ENCODE results near the gene ELMO1.
A peak's percentile ranks its signal among the peaks of the same experiment; 100 is the strongest.

Gene ELMO1

GRCh38 chr7:37320140-37320847 is 128.4 kb downstream of the ELMO1 start:
- DNase-seq (ENCODE audit: low read depth in 1 of 2, low spot score in 1 of 2) = no peak

GRCh38 chr7:37318541-37318940 is 130.1 kb downstream of the ELMO1 start:
- no peak for DNase-seq (ENCODE audit: low read depth in 1 of 2, low spot score in 1 of 2)

DNA sequence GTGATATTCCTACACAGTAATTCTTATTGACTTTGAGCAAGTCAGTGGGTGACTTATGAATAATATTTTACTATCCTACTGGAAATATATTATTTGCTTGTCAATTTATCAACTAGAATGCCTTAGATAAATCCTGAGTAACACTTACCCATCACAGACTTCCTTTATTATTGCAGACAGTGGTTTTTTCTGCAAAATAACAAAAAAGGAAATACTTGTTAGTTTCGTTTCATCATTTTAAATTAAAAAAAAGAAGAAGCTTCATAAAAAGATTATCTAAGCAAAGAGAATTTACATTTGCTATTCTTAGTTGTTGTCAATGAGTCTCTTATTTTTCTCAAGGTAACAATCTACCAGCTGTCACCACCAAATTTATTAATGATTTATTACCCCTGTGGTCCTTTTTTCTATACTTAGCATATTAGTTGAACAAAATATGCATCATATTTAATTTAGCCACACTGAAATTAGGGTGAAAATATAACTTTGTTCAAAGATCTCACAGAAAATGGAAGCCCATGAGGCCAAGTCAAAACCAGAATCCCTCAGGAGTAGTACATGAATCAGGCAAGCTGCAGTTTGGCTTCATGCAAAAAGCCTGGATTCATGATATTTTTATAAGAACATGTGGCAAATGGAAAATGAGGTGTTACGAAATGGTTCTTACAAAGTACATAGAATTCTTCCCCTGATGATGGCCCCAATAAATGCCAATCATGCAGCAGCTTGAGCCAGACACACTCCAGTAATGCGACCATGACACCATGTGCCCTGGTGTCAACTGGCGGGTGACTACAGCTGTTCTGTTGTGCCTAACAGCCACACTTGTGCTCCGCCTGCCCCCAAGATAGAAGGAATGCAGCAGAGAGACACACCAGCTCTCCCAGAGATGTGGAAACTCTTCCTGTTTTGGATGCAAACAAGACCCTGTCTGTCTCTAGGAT is 132.6 kb downstream of the ELMO1 start:
- DNase-seq (ENCODE audit: low read depth in 1 of 2, low spot score in 1 of 2) = no peak

- no peak for DNase-seq (ENCODE audit: low read depth in 1 of 2, low spot score in 1 of 2)
Observed at GRCh38 chr7:37312608-37313007, 136.1 kb downstream of the ELMO1 start.

DNA sequence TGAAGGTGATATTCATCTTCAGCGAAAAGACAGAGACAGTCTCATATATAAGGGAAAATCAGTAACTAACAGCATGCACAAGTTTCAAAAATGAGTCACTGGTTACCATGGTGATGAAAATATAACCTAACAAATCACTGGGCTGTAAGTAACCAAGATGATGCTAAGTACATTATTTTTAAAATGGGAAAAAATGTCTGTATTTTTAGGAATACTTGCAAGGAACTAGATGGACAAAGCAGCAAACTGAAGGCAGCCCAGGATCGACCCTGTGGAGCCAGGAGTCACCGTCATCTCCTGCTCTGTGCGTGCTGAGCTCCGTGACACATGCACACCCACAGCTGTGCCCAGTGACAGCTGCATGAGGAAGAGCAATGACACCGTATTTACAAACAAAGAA is 137.3 kb downstream of the ELMO1 start:
- peak in 1 of 2 donors; percentile 6 for DNase-seq (ENCODE audit: low read depth in 1 of 2, low spot score in 1 of 2)

- no peak for DNase-seq (ENCODE audit: low read depth in 1 of 2, low spot score in 1 of 2)
Observed at GRCh38 chr7:37310327-37311080, 138.2 kb downstream of the ELMO1 start.

- DNase-seq (ENCODE audit: low read depth in 1 of 2, low spot score in 1 of 2) = no peak
Observed at GRCh38 chr7:37309493-37309892, 139.2 kb downstream of the ELMO1 start.

GRCh38 chr7:37304921-37305320 is 143.7 kb downstream of the ELMO1 start:
- no peak for DNase-seq (ENCODE audit: low read depth in 1 of 2, low spot score in 1 of 2)

GRCh38 chr7:37297546-37297945 is 151.1 kb downstream of the ELMO1 start:
- no peak for DNase-seq (ENCODE audit: low read depth in 1 of 2, low spot score in 1 of 2)

DNA sequence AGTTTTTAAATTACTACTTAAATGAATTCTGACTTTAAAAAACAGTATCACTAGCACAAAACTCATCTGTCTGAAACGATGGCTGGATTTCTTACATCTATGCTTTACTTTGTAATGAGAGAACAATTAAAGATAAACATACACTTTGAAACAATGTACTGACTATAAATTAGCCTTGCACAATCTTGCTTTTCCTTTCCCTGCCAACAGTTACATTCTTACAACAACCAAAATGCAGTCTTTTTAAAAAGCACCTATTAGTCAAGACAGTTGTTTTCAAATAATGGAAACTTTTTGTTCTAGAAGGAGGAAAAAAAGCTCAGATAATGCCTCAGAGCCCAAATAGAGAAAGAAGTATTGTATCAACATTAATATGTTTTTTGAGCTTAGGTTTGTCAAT is 153.3 kb downstream of the ELMO1 start:
- no peak for DNase-seq (ENCODE audit: low read depth in 1 of 2, low spot score in 1 of 2)

GRCh38 chr7:37290731-37291130 is 157.9 kb downstream of the ELMO1 start:
- DNase-seq (ENCODE audit: low read depth in 1 of 2, low spot score in 1 of 2) = no peak

- no peak for DNase-seq (ENCODE audit: low read depth in 1 of 2, low spot score in 1 of 2)
Observed at GRCh38 chr7:37289781-37290180, 158.9 kb downstream of the ELMO1 start.

- no peak for DNase-seq (ENCODE audit: low read depth in 1 of 2, low spot score in 1 of 2)
Observed at GRCh38 chr7:37289367-37289766, 159.3 kb downstream of the ELMO1 start.

DNA sequence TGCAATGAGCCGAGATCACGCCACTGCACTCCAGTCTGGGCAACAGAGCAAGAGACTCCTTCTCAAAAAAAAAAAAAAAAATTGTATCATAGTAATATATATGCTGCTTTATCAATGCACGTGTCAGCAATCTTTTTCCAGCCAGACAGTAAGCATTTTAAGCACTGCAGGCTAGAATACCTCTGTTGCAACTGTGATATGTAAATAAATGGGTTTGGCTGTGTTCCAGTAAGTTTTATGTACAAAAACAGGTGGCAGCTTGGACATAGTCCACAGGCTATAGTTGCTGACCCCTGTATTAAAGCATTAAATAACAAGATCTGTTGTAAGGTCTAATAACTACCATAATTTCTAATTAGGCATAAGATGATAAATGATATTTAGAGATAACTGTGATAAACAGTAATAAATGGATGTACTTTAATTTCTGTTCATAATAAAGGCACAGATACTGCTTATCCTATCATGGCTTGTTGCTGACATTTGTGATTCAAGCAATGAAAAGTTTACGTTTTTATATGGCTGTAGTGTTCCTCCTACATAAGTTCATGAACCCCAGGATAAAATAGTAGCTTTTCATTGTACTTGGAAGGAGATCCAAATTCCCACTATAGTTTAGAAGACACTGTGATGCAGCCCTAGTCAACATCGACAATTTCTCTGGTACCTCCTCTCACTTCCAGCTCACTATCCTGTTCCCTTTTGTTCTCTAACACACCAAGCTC is 161.4 kb downstream of the ELMO1 start:
- no peak for DNase-seq (ENCODE audit: low read depth in 1 of 2, low spot score in 1 of 2)

GRCh38 chr7:37286454-37286832 is 162.2 kb downstream of the ELMO1 start:
- DNase-seq (ENCODE audit: low read depth in 1 of 2, low spot score in 1 of 2) = no peak

DNA sequence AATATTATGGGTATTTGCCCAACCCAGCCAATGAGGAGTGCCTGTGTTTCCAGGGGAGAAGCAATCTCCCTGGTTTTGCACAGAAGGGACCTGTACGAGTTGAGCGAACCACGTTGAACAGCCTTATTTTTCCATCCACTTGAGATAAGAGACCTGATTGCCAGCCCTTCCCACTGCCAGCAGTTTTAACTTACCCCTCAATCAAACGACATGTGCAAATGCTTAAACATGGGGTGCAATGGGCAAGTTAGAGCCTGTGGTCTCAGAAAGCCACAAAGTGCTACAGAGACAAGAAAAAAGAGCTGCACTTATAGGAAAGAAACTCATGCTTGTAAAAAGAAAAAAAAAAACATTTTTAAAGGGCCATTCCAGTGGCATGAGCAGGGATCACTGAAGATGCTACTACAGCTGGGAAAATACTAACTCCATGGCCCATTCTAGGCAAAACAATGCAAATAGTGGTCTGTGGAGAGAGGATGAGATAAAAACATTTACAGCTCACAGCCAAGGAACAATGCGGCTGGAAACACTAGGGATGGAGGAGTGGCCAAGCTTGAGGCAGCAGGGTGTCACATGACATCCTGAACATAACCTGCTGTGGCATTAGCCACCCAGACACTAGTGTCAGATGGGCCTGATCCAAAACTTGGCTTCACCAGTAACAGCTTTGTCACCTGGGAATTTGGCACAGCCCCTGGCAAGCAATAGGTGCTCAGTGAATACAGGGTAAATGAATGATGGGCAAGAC is 162.8 kb downstream of the ELMO1 start:
- no peak for DNase-seq (ENCODE audit: low read depth in 1 of 2, low spot score in 1 of 2)

GRCh38 chr7:37284805-37285231 is 163.8 kb downstream of the ELMO1 start:
- peak in 1 of 2 donors; percentile 19 for DNase-seq (ENCODE audit: low read depth in 1 of 2, low spot score in 1 of 2)

DNA sequence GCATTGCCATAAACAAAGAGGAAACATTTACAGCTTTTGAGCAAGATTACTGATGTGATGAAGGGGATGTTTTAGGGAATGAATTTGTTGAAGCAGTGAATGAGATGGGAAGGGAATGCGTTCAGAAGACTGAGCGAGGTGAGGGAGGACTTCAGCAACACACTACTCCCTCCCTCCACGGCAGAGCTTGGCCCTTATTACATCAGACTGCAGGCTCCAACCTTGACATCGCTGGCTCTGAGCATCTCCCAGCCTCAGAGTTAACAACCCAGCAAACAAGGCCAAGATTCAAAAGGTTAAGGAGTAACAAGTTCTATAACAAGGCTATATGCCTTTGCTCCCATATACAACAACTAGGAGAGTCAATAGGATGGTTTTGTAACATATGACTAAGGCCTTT is 164.4 kb downstream of the ELMO1 start:
- DNase-seq (ENCODE audit: low read depth in 1 of 2, low spot score in 1 of 2) = no peak

- DNase-seq (ENCODE audit: low read depth in 1 of 2, low spot score in 1 of 2) = no peak
Observed at GRCh38 chr7:37283716-37284115, 164.9 kb downstream of the ELMO1 start.

DNA sequence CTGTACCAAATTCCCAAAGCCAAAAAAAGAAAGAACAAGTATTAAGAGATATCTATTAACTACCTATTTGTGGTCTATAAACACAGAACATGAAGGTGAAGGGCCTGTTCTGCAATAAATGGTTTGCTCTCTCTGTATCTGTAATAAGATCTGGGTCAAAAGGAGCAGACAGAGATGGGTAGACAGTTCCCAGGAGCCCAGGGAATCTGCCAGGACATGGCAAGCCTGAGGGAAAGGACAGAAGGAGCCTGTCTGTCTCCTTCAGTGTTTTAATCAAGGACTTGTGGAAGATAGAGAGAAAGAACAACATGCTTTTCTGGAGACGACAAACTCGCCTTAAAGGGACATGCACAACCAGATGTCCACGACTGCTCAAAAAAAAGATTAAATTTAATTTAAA is 165.7 kb downstream of the ELMO1 start:
- no peak for DNase-seq (ENCODE audit: low read depth in 1 of 2, low spot score in 1 of 2)
